Measurements from ENCODE around the gene DLGAP3.

DNA sequence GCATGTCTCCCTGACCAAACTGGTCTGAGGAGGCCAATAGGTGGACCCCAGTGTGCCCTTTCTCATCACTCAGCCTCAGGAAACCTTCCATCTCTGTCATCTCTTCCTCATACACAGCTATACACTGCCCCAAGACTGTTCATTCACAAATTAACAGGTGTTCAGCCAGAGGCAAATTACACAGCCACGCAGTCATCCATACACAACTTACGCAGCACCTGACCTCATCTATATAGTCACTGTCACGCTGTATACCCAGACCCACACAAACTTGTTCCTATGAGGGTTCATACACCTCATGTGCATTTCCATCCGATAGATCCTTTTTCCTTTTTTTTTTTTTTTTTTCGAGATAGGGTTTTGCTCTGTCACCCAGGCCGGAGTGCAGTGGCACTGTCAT, 12.4 kb downstream of the DLGAP3 start:
- TF ChIP-seq POLR2A (IDR thresholded peaks at IDR 0.05), result no peak
- TF ChIP-seq, protein P1, sequence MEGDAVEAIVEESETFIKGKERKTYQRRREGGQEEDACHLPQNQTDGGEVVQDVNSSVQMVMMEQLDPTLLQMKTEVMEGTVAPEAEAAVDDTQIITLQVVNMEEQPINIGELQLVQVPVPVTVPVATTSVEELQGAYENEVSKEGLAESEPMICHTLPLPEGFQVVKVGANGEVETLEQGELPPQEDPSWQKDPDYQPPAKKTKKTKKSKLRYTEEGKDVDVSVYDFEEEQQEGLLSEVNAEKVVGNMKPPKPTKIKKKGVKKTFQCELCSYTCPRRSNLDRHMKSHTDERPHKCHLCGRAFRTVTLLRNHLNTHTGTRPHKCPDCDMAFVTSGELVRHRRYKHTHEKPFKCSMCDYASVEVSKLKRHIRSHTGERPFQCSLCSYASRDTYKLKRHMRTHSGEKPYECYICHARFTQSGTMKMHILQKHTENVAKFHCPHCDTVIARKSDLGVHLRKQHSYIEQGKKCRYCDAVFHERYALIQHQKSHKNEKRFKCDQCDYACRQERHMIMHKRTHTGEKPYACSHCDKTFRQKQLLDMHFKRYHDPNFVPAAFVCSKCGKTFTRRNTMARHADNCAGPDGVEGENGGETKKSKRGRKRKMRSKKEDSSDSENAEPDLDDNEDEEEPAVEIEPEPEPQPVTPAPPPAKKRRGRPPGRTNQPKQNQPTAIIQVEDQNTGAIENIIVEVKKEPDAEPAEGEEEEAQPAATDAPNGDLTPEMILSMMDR (IDR thresholded peaks at IDR 0.05), result no peak
